HG02678 (cell line): ENCODE results near the gene CRYBB1.
A peak's percentile ranks its signal among the peaks of the same experiment; 100 is the strongest.
"Not testable (repeated sequence)": the region's sequence is repeated elsewhere in the genome, so short reads cannot be mapped to it uniquely, and the experiment has no call there.

Experiments used
- ATAC-seq: cut with Tn5 transposase; IDR thresholded peaks from one replicate; pipeline ENCODE4 v1.9.1; 2021; ENCODE audit warnings: mild to moderate bottlenecking, moderate library complexity; ENCODE audit not compliant: unreplicated experiment

Gene CRYBB1

GRCh38 chr22:26642465-26643417, 24.9 kb upstream of the CRYBB1 start:
- no peak for ATAC-seq

GRCh38 chr22:26636296-26636695, 18.5 kb upstream of the CRYBB1 start:
- ATAC-seq = no peak

- no peak for ATAC-seq
Measured at GRCh38 chr22:26635117-26635516, 17.3 kb upstream of the CRYBB1 start.

GRCh38 chr22:26634189-26634588, 16.4 kb upstream of the CRYBB1 start:
- ATAC-seq = no peak

- no peak for ATAC-seq
Measured at GRCh38 chr22:26632422-26633155, 14.8 kb upstream of the CRYBB1 start.

GRCh38 chr22:26631282-26631681, 13.5 kb upstream of the CRYBB1 start:
- no peak for ATAC-seq

GRCh38 chr22:26629988-26630761, 12.3 kb upstream of the CRYBB1 start:
- no peak for ATAC-seq

- ATAC-seq = no peak
Measured at GRCh38 chr22:26624803-26625202, 7.0 kb upstream of the CRYBB1 start.

- no peak for ATAC-seq
Measured at GRCh38 chr22:26623984-26624383, 6.2 kb upstream of the CRYBB1 start.

- no peak for ATAC-seq
Measured at GRCh38 chr22:26621663-26622062, 3.8 kb upstream of the CRYBB1 start, which contains the start of gene CRYBA4. CRYBA4 (plus strand) TSS chr22:26621963; CDS start chr22:26622597, 634 bp downstream.

GRCh38 chr22:26620197-26620596, 2.4 kb upstream of the CRYBB1 start:
- ATAC-seq = no peak

- no peak for ATAC-seq
Measured at GRCh38 chr22:26619510-26619909, 1.7 kb upstream of the CRYBB1 start.

- ATAC-seq = no peak
Measured at GRCh38 chr22:26618455-26618854, 628 bp upstream of the CRYBB1 start.

GRCh38 chr22:26616650-26617049, 1.2 kb downstream of the CRYBB1 start:
- ATAC-seq = no peak

GRCh38 chr22:26615830-26616435, 1.9 kb downstream of the CRYBB1 start:
- no peak for ATAC-seq

GRCh38 chr22:26615149-26615548, 2.7 kb downstream of the CRYBB1 start:
- peak; percentile 62 for ATAC-seq

GRCh38 chr22:26614322-26614721, 3.5 kb downstream of the CRYBB1 start:
- ATAC-seq = no peak

- not testable (repeated sequence) for ATAC-seq
Measured at GRCh38 chr22:26613753-26614152, 4.1 kb downstream of the CRYBB1 start.

- no peak for ATAC-seq
Measured at GRCh38 chr22:26612652-26613051, 5.2 kb downstream of the CRYBB1 start.

- no peak for ATAC-seq
Measured at GRCh38 chr22:26610996-26611395, 6.8 kb downstream of the CRYBB1 start.
